HepG2 (cell line): ENCODE measurements around the gene MIGA2. TPM values are rescaled to one million over a fixed set of nuclear protein-coding genes. Genes with fewer than 3 reads are reported as not detected.

Source experiments
- ATAC-seq: fragments of 200-7000 bp; cut with Tn5 transposase; 3 replicates; pipeline ENCODE4 v1.9.1; 2020; ENCODE audit warnings: mild to moderate bottlenecking, moderate library complexity
- BruUV-seq: library from RNA; stranded (reverse); fragments of 400-500 nt; replicated peaks from 2 replicates; lab custom pipeline; 2021; lab: Mats Ljungman, UMichigan
- CTCF ChIA-PET: fragments of 300-600 bp; formaldehyde crosslinking; extraction: SDS; loops from one replicate; lab custom pipeline; 2021; ENCODE audit warnings: low total read pairs, inconsistent platforms, low intra/inter-chr PET ratio; lab: Yijun Ruan, JAX
- POLR2A ChIA-PET: fragments of 350-600 bp; sonication (Branson Sonifier 250); formaldehyde crosslinking; loops from one replicate; lab custom pipeline; 2020; ENCODE audit warnings: antibody characterized with exemption, inconsistent platforms; lab: Yijun Ruan, JAX
- DNase-seq: peaks from one replicate; pipeline ENCODE4 v3.0.0-alpha.2; 2015; ENCODE audit warnings: low spot score
- FAIRE-seq: peaks from 3 replicates; lab custom pipeline; 2011; peaks lifted over from hg19 to GRCh38; lab: Jason Lieb, UNC
- H2AFZ ChIP-seq: one replicate; pipeline ENCODE4 v1.6.1; 2011; ENCODE audit warnings: low read length, inconsistent platforms
- H3K27ac ChIP-seq: fragments of 300-600 bp; 3 replicates; pipeline ENCODE4 v1.8.0; 2011; ENCODE audit warnings: mixed run types, mild to moderate bottlenecking, mixed read lengths, low read length, inconsistent platforms; ENCODE audit not compliant: insufficient read depth; ENCODE audit errors: extremely low read length
- H3K27me3 ChIP-seq, 2 experiments: fragments of 200-600 bp in 1 of 2; 2 replicates in 1 of 2; 3 replicates in 1 of 2; pipeline versions ENCODE4 v1.6.0 to v1.8.0; 2011; ENCODE audit warnings: low read length in 2 of 2, mild to moderate bottlenecking in 2 of 2, moderate library complexity in 2 of 2, inconsistent platforms in 1 of 2; ENCODE audit not compliant: insufficient read depth in 2 of 2, control insufficient read depth in 1 of 2
- H3K36me3 ChIP-seq, 2 experiments: fragments of 200-600 bp in 1 of 2; replicated peaks in 1 of 2; 2 replicates in 1 of 2; 3 replicates in 1 of 2; pipeline versions ENCODE4 v1.5.1 to v1.8.0; 2011; ENCODE audit warnings: low read length in 2 of 2, inconsistent platforms in 1 of 2; ENCODE audit not compliant: insufficient read depth in 2 of 2, control insufficient read depth in 1 of 2
- H3K4me1 ChIP-seq: 2 replicates; pipeline ENCODE4 v1.5.1; 2012; ENCODE audit warnings: low read length, inconsistent platforms; ENCODE audit not compliant: insufficient read depth
- H3K4me2 ChIP-seq: 2 replicates; pipeline ENCODE4 v1.6.0; 2011; ENCODE audit warnings: low read depth, low read length, inconsistent platforms
- H3K4me3 ChIP-seq, 3 experiments: fragments of 200-600 bp in 1 of 3; sonication (generic), shearing (Covaris generic) in 1 of 3; replicated peaks in 1 of 3; 2 replicates each; pipeline ENCODE4 v1.5.1; 2011 to 2016; ENCODE audit warnings: low read length in 3 of 3, inconsistent platforms in 2 of 3, low read depth in 2 of 3, mild to moderate bottlenecking in 2 of 3, control low read depth in 1 of 3, mixed read lengths in 1 of 3; ENCODE audit not compliant: insufficient read depth in 1 of 3
- H3K79me2 ChIP-seq: one replicate; pipeline ENCODE4 v1.6.1; 2011; ENCODE audit warnings: low read length, inconsistent platforms; ENCODE audit not compliant: insufficient read depth
- H3K9ac ChIP-seq: 2 replicates; pipeline ENCODE4 v1.6.0; 2011; ENCODE audit warnings: mild to moderate bottlenecking, low read depth, low read length, inconsistent platforms; ENCODE audit not compliant: insufficient read depth
- H3K9me3 ChIP-seq: 2 replicates; pipeline ENCODE4 v1.5.1; 2012; ENCODE audit warnings: mild to moderate bottlenecking, low read length
- H4K20me1 ChIP-seq: 2 replicates; pipeline ENCODE4 v1.6.0; 2011; ENCODE audit warnings: inconsistent platforms, mild to moderate bottlenecking, low read length, moderate library complexity; ENCODE audit not compliant: insufficient read depth
- CHD4 ChIP-seq: fragments of 200-600 bp; sonication (generic); IDR thresholded peaks from 2 replicates; pipeline ENCODE4 v1.7.0; 2017; ENCODE audit warnings: mild to moderate bottlenecking, low read length, borderline replicate concordance
- DNMT3B ChIP-seq: conservative IDR thresholded peaks from 2 replicates; pipeline ENCODE4 v1.6.1; 2016; ENCODE audit warnings: missing biosample characterization, control low read depth
- HNRNPUL1 ChIP-seq: fragments of 200-400 bp; formaldehyde crosslinking; IDR thresholded peaks from 2 replicates; pipeline ENCODE4 v1.6.1; 2017; ENCODE audit warnings: low read depth, mild to moderate bottlenecking, low read length, moderate library complexity
- MAFF ChIP-seq: IDR thresholded peaks from 2 replicates; pipeline ENCODE4 v1.6.1; 2011; ENCODE audit warnings: low read depth, low read length, improper control_type of control experiment
- SOX13 ChIP-seq, 3 experiments: fragments of 450-650 bp in 1 of 3; sonication (generic) in 1 of 3; formaldehyde crosslinking in 1 of 3; IDR thresholded peaks in 2 of 3; conservative IDR thresholded peaks in 1 of 3; 2 replicates each; pipeline versions ENCODE4 v1.5.0 to v1.6.1; 2016 to 2020; ENCODE audit warnings: antibody characterized with exemption in 1 of 3, mild to moderate bottlenecking in 1 of 3, missing compliant biosample characterization in 1 of 3, missing genetic modification reagents in 1 of 3, moderate library complexity in 1 of 3
- ZNF17 ChIP-seq: sonication (generic); formaldehyde crosslinking; IDR thresholded peaks from 2 replicates; pipeline ENCODE4 v1.5.0; 2020; ENCODE audit warnings: mild to moderate bottlenecking, missing genetic modification reagents
- ZNF362 ChIP-seq: sonication (generic); formaldehyde crosslinking; IDR thresholded peaks from 2 replicates; pipeline ENCODE4 v1.4.0; 2020; ENCODE audit warnings: missing genetic modification reagents, mild to moderate bottlenecking, borderline replicate concordance
- ZNF552 ChIP-seq: sonication (generic); formaldehyde crosslinking; IDR thresholded peaks from 2 replicates; pipeline ENCODE4 v1.9.0; 2022; ENCODE audit warnings: missing genetic modification reagents, mild to moderate bottlenecking, borderline replicate concordance
- ZNF746 ChIP-seq: sonication (generic); formaldehyde crosslinking; IDR thresholded peaks from 2 replicates; pipeline ENCODE4 v1.8.0; 2022; ENCODE audit warnings: mild to moderate bottlenecking, missing genetic modification reagents
- ZNF773 ChIP-seq: sonication (generic); formaldehyde crosslinking; IDR thresholded peaks from 2 replicates; pipeline ENCODE4 v1.4.0; 2020; ENCODE audit warnings: missing genetic modification reagents, borderline replicate concordance
- WGBS: methylation state at CpG from one replicate; pipeline ENCODE4 v1.1.6; 2017; ENCODE audit warnings: low lambda C conversion rate; 5-methylcytosine and 5-hydroxymethylcytosine counted together
- in situ Hi-C: cut with HindIII; loops from 2 replicates; pipeline ENCODE4 v1.10.0; 2017; ENCODE audit warnings: low pct_unique_long_range_greater_than_20kb; ENCODE audit not compliant: extremely low pct_ligation_motif_present
- intact Hi-C: fragments of 100-400 bp; cut with micrococcal nuclease; formaldehyde crosslinking; loops from one replicate; pipeline ENCODE4 v1.10.0; 2022; ENCODE audit not compliant: unreplicated experiment
- polyA plus RNA-seq, 8 experiments: library from polyadenylated mRNA; depleted of rRNA in 3 of 8; stranded (reverse) in 7 of 8; unstranded in 1 of 8; fragments of >200 nt; fragmentation: Illumina TruSeq in 4 of 8; extraction: Trizol in 4 of 8; gene quantifications; 2 replicates each; pipeline versions ENCODE4 v1.2.1 to v1.2.3, GENCODE V29; 2011 to 2016; ENCODE audit warnings: low read depth in 4 of 8, missing spikeins in 1 of 8, mixed read lengths in 1 of 8; ENCODE audit not compliant: insufficient read depth in 1 of 8
- total RNA-seq, 5 experiments: library from RNA; depleted of rRNA; stranded (reverse); fragments of >200 nt; fragmentation: Illumina TruSeq; extraction: Trizol; gene quantifications; 2 replicates each; pipeline ENCODE4 v1.2.3, GENCODE V29; 2016; ENCODE audit warnings: low read depth in 1 of 5
- TF ChIP-seq, protein P1 (sequence below): sonication (generic); formaldehyde crosslinking; IDR thresholded peaks from 2 replicates; pipeline ENCODE4 v1.8.0; 2022; ENCODE audit warnings: mild to moderate bottlenecking, missing genetic modification reagents, moderate library complexity
- TF ChIP-seq, protein P2 (sequence below): sonication (generic); formaldehyde crosslinking; IDR thresholded peaks from 2 replicates; pipeline ENCODE4 v1.4.0; 2020; ENCODE audit warnings: mild to moderate bottlenecking, missing genetic modification reagents

Gene MIGA2
- total and polyA plus RNA-seq, 2 of the 13 experiments (the other 11 are each of a cell fraction or from before 2014, with no cell fraction given) = 10.8 to 17.1 TPM

DNA sequence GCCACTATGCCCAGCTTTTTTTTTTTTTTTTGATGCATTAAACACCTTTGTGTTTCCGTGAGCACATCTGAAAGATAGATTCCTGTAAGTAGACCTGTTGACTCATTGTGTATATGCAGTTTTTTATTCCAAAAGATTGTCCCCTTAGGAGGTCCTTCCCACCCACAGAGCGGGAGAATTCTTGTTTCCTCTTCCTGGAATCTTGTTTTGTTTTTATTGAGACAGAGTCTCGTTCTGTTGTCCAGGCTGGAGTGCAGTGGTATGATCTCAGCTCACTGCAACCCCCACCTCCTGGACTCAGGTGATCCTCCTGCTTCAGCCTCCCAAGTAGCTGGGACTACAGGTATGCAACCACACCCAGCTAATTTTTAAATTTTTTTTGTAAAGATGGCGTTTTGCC is 82.4 kb downstream of the MIGA2 start:
- no peak overlapping the region for H3K27ac ChIP-seq
- H2AFZ ChIP-seq = no peak overlapping the region
- H3K36me3 ChIP-seq = peaks cover 12 to 34% of the 10 kb centered on the region in 2 experiments; a peak in 4 of 5 replicates
- no peak overlapping the region for H3K4me2 ChIP-seq
- in situ Hi-C loops = no loop called here
- H4K20me1 ChIP-seq = no peaks in the 10 kb centered on the region
- H3K79me2 ChIP-seq = peaks cover 38% of the 10 kb centered on the region
- ATAC-seq (no peak), FAIRE-seq (no peak)
- ChIA-PET POLR2A (no interaction called here), CTCF (no interaction called here)
- 96% methylated on average over 4 of the region's 4 CpGs for WGBS
- no peak overlapping the region for H3K4me3 ChIP-seq
- H3K27me3 ChIP-seq = no peaks in the 10 kb centered on the region
- peaks cover 18% of the 10 kb centered on the region for H3K4me1 ChIP-seq
- BruUV-seq = no TSS peak
- H3K9me3 ChIP-seq = no peaks in the 10 kb centered on the region
- TF ChIP-seq MAFF (no peak), ZNF552 (CRISPR knock-in tag) (no peak), ZNF746 (CRISPR knock-in tag) (no peak), CHD4 (no peak), ZNF17 (CRISPR knock-in tag) (no peak), ZNF773 (CRISPR knock-in tag) (no peak), ZNF362 (CRISPR knock-in tag) (no peak), DNMT3B (CRISPR knock-in tag) (no peak), SOX13 (IDR thresholded peaks at IDR 0.05) (no peak), SOX13 (CRISPR knock-in tag; conservative IDR thresholded peaks at IDR 0.05 in 1 of 2, IDR thresholded peaks at IDR 0.05 in 1 of 2) (no peak), HNRNPUL1 (no peak)
- TF ChIP-seq, protein P1, sequence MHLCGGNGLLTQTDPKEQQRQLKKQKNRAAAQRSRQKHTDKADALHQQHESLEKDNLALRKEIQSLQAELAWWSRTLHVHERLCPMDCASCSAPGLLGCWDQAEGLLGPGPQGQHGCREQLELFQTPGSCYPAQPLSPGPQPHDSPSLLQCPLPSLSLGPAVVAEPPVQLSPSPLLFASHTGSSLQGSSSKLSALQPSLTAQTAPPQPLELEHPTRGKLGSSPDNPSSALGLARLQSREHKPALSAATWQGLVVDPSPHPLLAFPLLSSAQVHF (CRISPR knock-in tag) = no peak
- TF ChIP-seq, protein P2, sequence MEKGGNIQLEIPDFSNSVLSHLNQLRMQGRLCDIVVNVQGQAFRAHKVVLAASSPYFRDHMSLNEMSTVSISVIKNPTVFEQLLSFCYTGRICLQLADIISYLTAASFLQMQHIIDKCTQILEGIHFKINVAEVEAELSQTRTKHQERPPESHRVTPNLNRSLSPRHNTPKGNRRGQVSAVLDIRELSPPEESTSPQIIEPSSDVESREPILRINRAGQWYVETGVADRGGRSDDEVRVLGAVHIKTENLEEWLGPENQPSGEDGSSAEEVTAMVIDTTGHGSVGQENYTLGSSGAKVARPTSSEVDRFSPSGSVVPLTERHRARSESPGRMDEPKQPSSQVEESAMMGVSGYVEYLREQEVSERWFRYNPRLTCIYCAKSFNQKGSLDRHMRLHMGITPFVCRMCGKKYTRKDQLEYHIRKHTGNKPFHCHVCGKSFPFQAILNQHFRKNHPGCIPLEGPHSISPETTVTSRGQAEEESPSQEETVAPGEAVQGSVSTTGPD (CRISPR knock-in tag) = no peak
- TF ChIP-seq, all 625 proteins: peak for 0
- no peak overlapping the region for H3K9ac ChIP-seq
- no peak for DNase-seq
- intact Hi-C loops = no loop called here
